Measurements from ENCODE around the gene PEAK3.

Gene PEAK3

GRCh38 chr19:2231621-2232221 is 50.3 kb downstream of the PEAK3 start:
- Histone ChIP-seq H3K79me2 (peaks cover 9% of the 10 kb centered on the region), H3K36me3 (ENCODE audit: control insufficient read depth, insufficient read depth, low read length) (no peaks in the 10 kb centered on the region), H3K27ac (no peak overlapping the region), H3K9ac (no peak overlapping the region), H3K27me3 (ENCODE audit: control insufficient read depth, insufficient read depth, low read length) (no peaks in the 10 kb centered on the region), H3K4me1 (no peaks in the 10 kb centered on the region), H3K9me3 (ENCODE audit: control insufficient read depth, low read length) (no peaks in the 10 kb centered on the region), H2AFZ (no peak overlapping the region), H3K4me2 (ENCODE audit: low read length) (no peak overlapping the region), H3K4me3 (ENCODE audit: low read depth, low read length) (no peak overlapping the region)
- no peak for TF ChIP-seq CTCF (IDR thresholded peaks at IDR 0.05)

GRCh38 chr19:2230807-2231533 is 51.0 kb downstream of the PEAK3 start:
- H3K4me1 ChIP-seq = no peaks in the 10 kb centered on the region
- peaks cover 9% of the 10 kb centered on the region for H3K79me2 ChIP-seq
- no peak overlapping the region for H3K4me3 ChIP-seq (ENCODE audit: low read depth, low read length)
- TF ChIP-seq CTCF (IDR thresholded peaks at IDR 0.05) = no peak
- H3K27ac ChIP-seq = no peak overlapping the region
- no peak overlapping the region for H3K4me2 ChIP-seq (ENCODE audit: low read length)
- no peaks in the 10 kb centered on the region for H3K9me3 ChIP-seq (ENCODE audit: control insufficient read depth, low read length)
- no peaks in the 10 kb centered on the region for H3K27me3 ChIP-seq (ENCODE audit: control insufficient read depth, insufficient read depth, low read length)
- H3K9ac ChIP-seq = no peak overlapping the region
- H2AFZ ChIP-seq = no peak overlapping the region
- no peaks in the 10 kb centered on the region for H3K36me3 ChIP-seq (ENCODE audit: control insufficient read depth, insufficient read depth, low read length)

- no peak for TF ChIP-seq CTCF (IDR thresholded peaks at IDR 0.05)
- Histone ChIP-seq H3K9ac (no peak overlapping the region), H3K27ac (no peak overlapping the region), H3K4me1 (no peaks in the 10 kb centered on the region), H3K27me3 (ENCODE audit: control insufficient read depth, insufficient read depth, low read length) (no peaks in the 10 kb centered on the region), H3K9me3 (ENCODE audit: control insufficient read depth, low read length) (no peaks in the 10 kb centered on the region), H3K4me2 (ENCODE audit: low read length) (no peak overlapping the region), H3K36me3 (ENCODE audit: control insufficient read depth, insufficient read depth, low read length) (no peaks in the 10 kb centered on the region), H3K4me3 (ENCODE audit: low read depth, low read length) (no peak overlapping the region), H2AFZ (no peak overlapping the region), H3K79me2 (peaks cover 8% of the 10 kb centered on the region)
These were observed 51.9 kb downstream of the PEAK3 start for GRCh38 chr19:2230033-2230531.

GRCh38 chr19:2229103-2230032 is 52.6 kb downstream of the PEAK3 start:
- no peaks in the 10 kb centered on the region for H3K9me3 ChIP-seq (ENCODE audit: control insufficient read depth, low read length)
- H3K36me3 ChIP-seq (ENCODE audit: control insufficient read depth, insufficient read depth, low read length) = no peaks in the 10 kb centered on the region
- H3K4me3 ChIP-seq (ENCODE audit: low read depth, low read length) = no peak overlapping the region
- no peak for TF ChIP-seq CTCF (IDR thresholded peaks at IDR 0.05)
- H3K4me2 ChIP-seq (ENCODE audit: low read length) = no peak overlapping the region
- H3K4me1 ChIP-seq = no peaks in the 10 kb centered on the region
- no peak overlapping the region for H3K9ac ChIP-seq
- peaks cover 2% of the 10 kb centered on the region for H3K79me2 ChIP-seq
- no peak overlapping the region for H3K27ac ChIP-seq
- no peak overlapping the region for H2AFZ ChIP-seq
- no peaks in the 10 kb centered on the region for H3K27me3 ChIP-seq (ENCODE audit: control insufficient read depth, insufficient read depth, low read length)
